ENCODE data around the gene LRRTM4. TPM values are rescaled to one million over a fixed set of nuclear protein-coding genes. Genes with fewer than 3 reads are reported as not detected.

The LRRTM4 gene
- total and polyA plus RNA-seq, 2 donors (not counting 1 experiment from before 2014, with no cell fraction given) = not detected

DNA sequence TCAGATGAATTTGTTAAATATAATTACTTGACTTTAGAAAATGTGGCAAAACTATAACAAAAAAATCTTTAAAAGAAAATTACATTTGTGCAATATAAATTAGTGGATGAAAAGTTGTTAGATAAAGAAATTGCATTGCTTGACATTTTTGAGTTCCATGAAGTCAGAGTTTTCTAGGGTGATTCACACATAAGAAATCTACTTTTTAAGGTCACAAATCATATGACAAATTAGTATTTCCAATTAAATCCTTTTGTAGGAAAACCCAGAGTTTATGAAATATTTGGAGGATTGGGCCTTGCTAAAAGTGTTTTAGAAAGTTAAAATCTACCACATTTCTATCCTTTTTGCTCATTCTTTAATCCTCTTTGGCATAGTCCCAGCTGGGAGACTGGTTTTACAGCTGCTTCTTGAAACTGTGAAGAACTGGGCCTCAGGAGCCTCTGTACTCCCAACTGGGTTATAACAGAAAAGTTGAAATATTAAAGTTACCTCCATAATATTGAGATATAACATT lies 289.2 kb downstream of the LRRTM4 start:
- H3K9ac ChIP-seq (ENCODE audit: low read length) = no peak overlapping the region
- no peaks in the 10 kb centered on the region for H3K27me3 ChIP-seq (replicated peaks in 1 of 4; ENCODE audit: control extremely low read depth in 1 of 4, control insufficient read depth in 3 of 4, insufficient read depth in 4 of 4, low read length in 3 of 4)
- no peaks in the 10 kb centered on the region for H3K9me3 ChIP-seq (ENCODE audit: control extremely low read depth in 1 of 3, control insufficient read depth in 2 of 3, insufficient read depth in 1 of 3, low read length in 2 of 3)
- Mint-ChIP-seq H3K27me3 (no peaks in the 10 kb centered on the region), H3K9me3 (ENCODE audit: insufficient read depth) (peaks cover 8% of the 10 kb centered on the region), H3K4me3 (no peak overlapping the region), H3K27ac (no peak overlapping the region), H3K4me1 (no peaks in the 10 kb centered on the region)
- no peaks in the 10 kb centered on the region for H3K36me3 ChIP-seq (replicated peaks in 1 of 2; ENCODE audit: control extremely low read depth in 1 of 2, control insufficient read depth in 1 of 2, extremely low read depth in 1 of 2, insufficient read depth in 2 of 2, low read length in 1 of 2)
- DNase-seq = no peak
- ChIA-PET POLR2A (no interaction called here), CTCF (no interaction called here)
- H3K79me2 ChIP-seq (ENCODE audit: control insufficient read depth, insufficient read depth, low read length) = no peaks in the 10 kb centered on the region
- H3K4me3 ChIP-seq (ENCODE audit: control extremely low read depth in 1 of 5, extremely low read depth in 1 of 5, insufficient read depth in 1 of 5, low read depth in 2 of 5, low read length in 4 of 5) = no peak overlapping the region
- no peak overlapping the region for H2AFZ ChIP-seq (ENCODE audit: insufficient read depth, low read depth, low read length, poor library complexity, severe bottlenecking)
- TF ChIP-seq, protein P1, sequence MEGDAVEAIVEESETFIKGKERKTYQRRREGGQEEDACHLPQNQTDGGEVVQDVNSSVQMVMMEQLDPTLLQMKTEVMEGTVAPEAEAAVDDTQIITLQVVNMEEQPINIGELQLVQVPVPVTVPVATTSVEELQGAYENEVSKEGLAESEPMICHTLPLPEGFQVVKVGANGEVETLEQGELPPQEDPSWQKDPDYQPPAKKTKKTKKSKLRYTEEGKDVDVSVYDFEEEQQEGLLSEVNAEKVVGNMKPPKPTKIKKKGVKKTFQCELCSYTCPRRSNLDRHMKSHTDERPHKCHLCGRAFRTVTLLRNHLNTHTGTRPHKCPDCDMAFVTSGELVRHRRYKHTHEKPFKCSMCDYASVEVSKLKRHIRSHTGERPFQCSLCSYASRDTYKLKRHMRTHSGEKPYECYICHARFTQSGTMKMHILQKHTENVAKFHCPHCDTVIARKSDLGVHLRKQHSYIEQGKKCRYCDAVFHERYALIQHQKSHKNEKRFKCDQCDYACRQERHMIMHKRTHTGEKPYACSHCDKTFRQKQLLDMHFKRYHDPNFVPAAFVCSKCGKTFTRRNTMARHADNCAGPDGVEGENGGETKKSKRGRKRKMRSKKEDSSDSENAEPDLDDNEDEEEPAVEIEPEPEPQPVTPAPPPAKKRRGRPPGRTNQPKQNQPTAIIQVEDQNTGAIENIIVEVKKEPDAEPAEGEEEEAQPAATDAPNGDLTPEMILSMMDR (IDR thresholded peaks at IDR 0.05) = no peak
- no peak for TF ChIP-seq EZH2 (IDR thresholded peaks at IDR 0.05; ENCODE audit: borderline replicate concordance, insufficient read depth, low read depth, low read length, poor library complexity, severe bottlenecking)
- no peak overlapping the region for H3K4me2 ChIP-seq (replicated peaks; ENCODE audit: low read depth, low read length, poor library complexity, severe bottlenecking)
- intact Hi-C loops (cut with micrococcal nuclease) = no loop called here
- no peaks in the 10 kb centered on the region for H4K20me1 ChIP-seq (ENCODE audit: control insufficient read depth, insufficient read depth, low read length, poor library complexity, severe bottlenecking)
- no peak overlapping the region for H3K27ac ChIP-seq (ENCODE audit: low read length in 2 of 2)
- no peaks in the 10 kb centered on the region for H3K4me1 ChIP-seq (ENCODE audit: control insufficient read depth in 2 of 2, insufficient read depth in 2 of 2, low read length in 2 of 2)
- ATAC-seq (ENCODE audit: low read depth) = no peak

- 67% methylated on average over 1 of the region's 1 CpG for whole genome bisulfite sequencing (ENCODE audit: insufficient coverage)
- POLR2A ChIA-PET = no interaction called here
Observed at GRCh38 chr2:77228391-77228790, 293.8 kb downstream of the LRRTM4 start.

More at GRCh38 chr2:77228391-77228790, 293.8 kb downstream of the LRRTM4 start:
- Mint-ChIP-seq H3K9me3 (ENCODE audit: insufficient read depth) (peaks cover 5% of the 10 kb centered on the region), H3K4me1 (no peaks in the 10 kb centered on the region), H3K4me3 (no peak overlapping the region), H3K27ac (no peak overlapping the region), H3K27me3 (no peaks in the 10 kb centered on the region)
- no peaks in the 10 kb centered on the region for H3K36me3 ChIP-seq (replicated peaks in 1 of 2; ENCODE audit: control extremely low read depth in 1 of 2, control insufficient read depth in 1 of 2, extremely low read depth in 1 of 2, insufficient read depth in 2 of 2, low read length in 1 of 2)
- no peak for ATAC-seq (ENCODE audit: low read depth)
- H3K9ac ChIP-seq (ENCODE audit: low read length) = no peak overlapping the region
- no peak overlapping the region for H3K4me3 ChIP-seq (ENCODE audit: control extremely low read depth in 1 of 5, extremely low read depth in 1 of 5, insufficient read depth in 1 of 5, low read depth in 2 of 5, low read length in 4 of 5)
- H4K20me1 ChIP-seq (ENCODE audit: control insufficient read depth, insufficient read depth, low read length, poor library complexity, severe bottlenecking) = no peaks in the 10 kb centered on the region
- no peak for DNase-seq
- CTCF ChIA-PET = no interaction called here
- no peaks in the 10 kb centered on the region for H3K79me2 ChIP-seq (ENCODE audit: control insufficient read depth, insufficient read depth, low read length)
- no peak overlapping the region for H3K4me2 ChIP-seq (replicated peaks; ENCODE audit: low read depth, low read length, poor library complexity, severe bottlenecking)
- no peak overlapping the region for H2AFZ ChIP-seq (ENCODE audit: insufficient read depth, low read depth, low read length, poor library complexity, severe bottlenecking)
- intact Hi-C loops (cut with micrococcal nuclease) = no loop called here
- no peak for TF ChIP-seq EZH2 (IDR thresholded peaks at IDR 0.05; ENCODE audit: borderline replicate concordance, insufficient read depth, low read depth, low read length, poor library complexity, severe bottlenecking)
- TF ChIP-seq, protein P1 (IDR thresholded peaks at IDR 0.05) = no peak
- no peaks in the 10 kb centered on the region for H3K9me3 ChIP-seq (ENCODE audit: control extremely low read depth in 1 of 3, control insufficient read depth in 2 of 3, insufficient read depth in 1 of 3, low read length in 2 of 3)
- no peak overlapping the region for H3K27ac ChIP-seq (ENCODE audit: low read length in 2 of 2)
- H3K4me1 ChIP-seq (ENCODE audit: control insufficient read depth in 2 of 2, insufficient read depth in 2 of 2, low read length in 2 of 2) = no peaks in the 10 kb centered on the region
- no peaks in the 10 kb centered on the region for H3K27me3 ChIP-seq (replicated peaks in 1 of 4; ENCODE audit: control extremely low read depth in 1 of 4, control insufficient read depth in 3 of 4, insufficient read depth in 4 of 4, low read length in 3 of 4)
